HL-60 (cell line): ENCODE measurements around the gene CTIF.

ENCODE experiments used
- GABPA ChIP-seq: IDR thresholded peaks from 2 replicates; pipeline ENCODE4 v1.6.1; 2012; ENCODE audit warnings: low read depth
- POLR2AphosphoS5 ChIP-seq: IDR thresholded peaks from 2 replicates; pipeline ENCODE4 v1.6.1; 2012; ENCODE audit warnings: low read depth
- TF ChIP-seq, protein P1 (sequence below): IDR thresholded peaks from one replicate; pipeline ENCODE4 v1.5.1; 2011; ENCODE audit warnings: low read length, control low read depth, inconsistent platforms; ENCODE audit not compliant: insufficient read depth
- TF ChIP-seq, protein P2 (sequence below): IDR thresholded peaks from 2 replicates; pipeline ENCODE4 v1.6.1; 2012; ENCODE audit warnings: low read depth; ENCODE audit not compliant: insufficient replicate concordance

DNA sequence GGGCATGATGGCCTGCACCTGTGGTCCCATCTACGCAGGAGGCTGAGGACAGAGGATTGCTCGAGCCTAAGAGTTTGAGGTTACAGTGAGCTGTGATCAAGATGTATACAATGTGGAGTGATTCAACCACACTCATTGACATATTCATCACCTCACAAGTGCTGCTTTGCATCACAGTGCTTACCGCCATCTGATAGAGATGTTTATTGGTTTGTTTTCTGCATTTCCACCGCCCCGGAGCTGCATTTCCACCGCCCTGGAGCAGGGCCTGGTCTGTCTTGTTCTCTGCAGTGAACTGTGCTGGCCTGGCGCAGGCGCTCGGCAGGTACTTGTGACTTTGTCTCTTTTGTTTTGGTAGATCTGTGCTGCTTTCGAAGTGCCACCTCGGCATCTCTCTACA is 315.9 kb downstream of the CTIF start:
- TF ChIP-seq, protein P1, sequence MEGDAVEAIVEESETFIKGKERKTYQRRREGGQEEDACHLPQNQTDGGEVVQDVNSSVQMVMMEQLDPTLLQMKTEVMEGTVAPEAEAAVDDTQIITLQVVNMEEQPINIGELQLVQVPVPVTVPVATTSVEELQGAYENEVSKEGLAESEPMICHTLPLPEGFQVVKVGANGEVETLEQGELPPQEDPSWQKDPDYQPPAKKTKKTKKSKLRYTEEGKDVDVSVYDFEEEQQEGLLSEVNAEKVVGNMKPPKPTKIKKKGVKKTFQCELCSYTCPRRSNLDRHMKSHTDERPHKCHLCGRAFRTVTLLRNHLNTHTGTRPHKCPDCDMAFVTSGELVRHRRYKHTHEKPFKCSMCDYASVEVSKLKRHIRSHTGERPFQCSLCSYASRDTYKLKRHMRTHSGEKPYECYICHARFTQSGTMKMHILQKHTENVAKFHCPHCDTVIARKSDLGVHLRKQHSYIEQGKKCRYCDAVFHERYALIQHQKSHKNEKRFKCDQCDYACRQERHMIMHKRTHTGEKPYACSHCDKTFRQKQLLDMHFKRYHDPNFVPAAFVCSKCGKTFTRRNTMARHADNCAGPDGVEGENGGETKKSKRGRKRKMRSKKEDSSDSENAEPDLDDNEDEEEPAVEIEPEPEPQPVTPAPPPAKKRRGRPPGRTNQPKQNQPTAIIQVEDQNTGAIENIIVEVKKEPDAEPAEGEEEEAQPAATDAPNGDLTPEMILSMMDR, result no peak
- TF ChIP-seq POLR2AphosphoS5 (no peak), GABPA (no peak)
- TF ChIP-seq, protein P2, sequence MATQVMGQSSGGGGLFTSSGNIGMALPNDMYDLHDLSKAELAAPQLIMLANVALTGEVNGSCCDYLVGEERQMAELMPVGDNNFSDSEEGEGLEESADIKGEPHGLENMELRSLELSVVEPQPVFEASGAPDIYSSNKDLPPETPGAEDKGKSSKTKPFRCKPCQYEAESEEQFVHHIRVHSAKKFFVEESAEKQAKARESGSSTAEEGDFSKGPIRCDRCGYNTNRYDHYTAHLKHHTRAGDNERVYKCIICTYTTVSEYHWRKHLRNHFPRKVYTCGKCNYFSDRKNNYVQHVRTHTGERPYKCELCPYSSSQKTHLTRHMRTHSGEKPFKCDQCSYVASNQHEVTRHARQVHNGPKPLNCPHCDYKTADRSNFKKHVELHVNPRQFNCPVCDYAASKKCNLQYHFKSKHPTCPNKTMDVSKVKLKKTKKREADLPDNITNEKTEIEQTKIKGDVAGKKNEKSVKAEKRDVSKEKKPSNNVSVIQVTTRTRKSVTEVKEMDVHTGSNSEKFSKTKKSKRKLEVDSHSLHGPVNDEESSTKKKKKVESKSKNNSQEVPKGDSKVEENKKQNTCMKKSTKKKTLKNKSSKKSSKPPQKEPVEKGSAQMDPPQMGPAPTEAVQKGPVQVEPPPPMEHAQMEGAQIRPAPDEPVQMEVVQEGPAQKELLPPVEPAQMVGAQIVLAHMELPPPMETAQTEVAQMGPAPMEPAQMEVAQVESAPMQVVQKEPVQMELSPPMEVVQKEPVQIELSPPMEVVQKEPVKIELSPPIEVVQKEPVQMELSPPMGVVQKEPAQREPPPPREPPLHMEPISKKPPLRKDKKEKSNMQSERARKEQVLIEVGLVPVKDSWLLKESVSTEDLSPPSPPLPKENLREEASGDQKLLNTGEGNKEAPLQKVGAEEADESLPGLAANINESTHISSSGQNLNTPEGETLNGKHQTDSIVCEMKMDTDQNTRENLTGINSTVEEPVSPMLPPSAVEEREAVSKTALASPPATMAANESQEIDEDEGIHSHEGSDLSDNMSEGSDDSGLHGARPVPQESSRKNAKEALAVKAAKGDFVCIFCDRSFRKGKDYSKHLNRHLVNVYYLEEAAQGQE, result no peak
